ENCODE measurements around the gene UBE2L5. TPM values are rescaled to one million over a fixed set of nuclear protein-coding genes. Genes with fewer than 3 reads are reported as not detected.

Gene UBE2L5
- polyA plus RNA-seq, 1 donor from 2014 or later: not detected

GRCh38 chr13:30388406-30389283 lies 33.6 kb upstream of the UBE2L5 start:
- no peaks in the 10 kb centered on the region for H3K27me3 ChIP-seq (ENCODE audit: insufficient read depth, low read depth, low read length)
- H3K9me3 ChIP-seq (ENCODE audit: low read length): no peaks in the 10 kb centered on the region
- H3K79me2 ChIP-seq (replicated peaks; ENCODE audit: insufficient read depth, low read length): no peaks in the 10 kb centered on the region
- H2AFZ ChIP-seq (ENCODE audit: low read depth, low read length): no peak overlapping the region
- no peak overlapping the region for H3K27ac ChIP-seq (ENCODE audit: low read length)
- no peak overlapping the region for H3K4me3 ChIP-seq (ENCODE audit: low read length)
- no peak overlapping the region for H3K9ac ChIP-seq (ENCODE audit: low read length)
- H3K4me2 ChIP-seq (ENCODE audit: low read length): no peak overlapping the region
- no peaks in the 10 kb centered on the region for H3K36me3 ChIP-seq (ENCODE audit: insufficient read depth, low read length)
- TF ChIP-seq RAD21 (conservative IDR thresholded peaks at IDR 0.05) (no peak), CTCF (IDR thresholded peaks at IDR 0.05; ENCODE audit: poor library complexity, severe bottlenecking) (no peak), SMC3 (conservative IDR thresholded peaks at IDR 0.05; ENCODE audit: poor library complexity) (no peak), EP300 (conservative IDR thresholded peaks at IDR 0.05; ENCODE audit: poor library complexity, severe bottlenecking) (no peak)
- TF ChIP-seq, protein P1, sequence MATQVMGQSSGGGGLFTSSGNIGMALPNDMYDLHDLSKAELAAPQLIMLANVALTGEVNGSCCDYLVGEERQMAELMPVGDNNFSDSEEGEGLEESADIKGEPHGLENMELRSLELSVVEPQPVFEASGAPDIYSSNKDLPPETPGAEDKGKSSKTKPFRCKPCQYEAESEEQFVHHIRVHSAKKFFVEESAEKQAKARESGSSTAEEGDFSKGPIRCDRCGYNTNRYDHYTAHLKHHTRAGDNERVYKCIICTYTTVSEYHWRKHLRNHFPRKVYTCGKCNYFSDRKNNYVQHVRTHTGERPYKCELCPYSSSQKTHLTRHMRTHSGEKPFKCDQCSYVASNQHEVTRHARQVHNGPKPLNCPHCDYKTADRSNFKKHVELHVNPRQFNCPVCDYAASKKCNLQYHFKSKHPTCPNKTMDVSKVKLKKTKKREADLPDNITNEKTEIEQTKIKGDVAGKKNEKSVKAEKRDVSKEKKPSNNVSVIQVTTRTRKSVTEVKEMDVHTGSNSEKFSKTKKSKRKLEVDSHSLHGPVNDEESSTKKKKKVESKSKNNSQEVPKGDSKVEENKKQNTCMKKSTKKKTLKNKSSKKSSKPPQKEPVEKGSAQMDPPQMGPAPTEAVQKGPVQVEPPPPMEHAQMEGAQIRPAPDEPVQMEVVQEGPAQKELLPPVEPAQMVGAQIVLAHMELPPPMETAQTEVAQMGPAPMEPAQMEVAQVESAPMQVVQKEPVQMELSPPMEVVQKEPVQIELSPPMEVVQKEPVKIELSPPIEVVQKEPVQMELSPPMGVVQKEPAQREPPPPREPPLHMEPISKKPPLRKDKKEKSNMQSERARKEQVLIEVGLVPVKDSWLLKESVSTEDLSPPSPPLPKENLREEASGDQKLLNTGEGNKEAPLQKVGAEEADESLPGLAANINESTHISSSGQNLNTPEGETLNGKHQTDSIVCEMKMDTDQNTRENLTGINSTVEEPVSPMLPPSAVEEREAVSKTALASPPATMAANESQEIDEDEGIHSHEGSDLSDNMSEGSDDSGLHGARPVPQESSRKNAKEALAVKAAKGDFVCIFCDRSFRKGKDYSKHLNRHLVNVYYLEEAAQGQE (IDR thresholded peaks at IDR 0.05; ENCODE audit: borderline replicate concordance): no peak
- no peaks in the 10 kb centered on the region for H4K20me1 ChIP-seq (ENCODE audit: insufficient read depth)
- H3K9me2 ChIP-seq (ENCODE audit: insufficient read depth, low read length): no peaks in the 10 kb centered on the region
- H3F3A ChIP-seq (ENCODE audit: insufficient read depth, low read length, poor library complexity, severe bottlenecking): no peaks in the 10 kb centered on the region

DNA sequence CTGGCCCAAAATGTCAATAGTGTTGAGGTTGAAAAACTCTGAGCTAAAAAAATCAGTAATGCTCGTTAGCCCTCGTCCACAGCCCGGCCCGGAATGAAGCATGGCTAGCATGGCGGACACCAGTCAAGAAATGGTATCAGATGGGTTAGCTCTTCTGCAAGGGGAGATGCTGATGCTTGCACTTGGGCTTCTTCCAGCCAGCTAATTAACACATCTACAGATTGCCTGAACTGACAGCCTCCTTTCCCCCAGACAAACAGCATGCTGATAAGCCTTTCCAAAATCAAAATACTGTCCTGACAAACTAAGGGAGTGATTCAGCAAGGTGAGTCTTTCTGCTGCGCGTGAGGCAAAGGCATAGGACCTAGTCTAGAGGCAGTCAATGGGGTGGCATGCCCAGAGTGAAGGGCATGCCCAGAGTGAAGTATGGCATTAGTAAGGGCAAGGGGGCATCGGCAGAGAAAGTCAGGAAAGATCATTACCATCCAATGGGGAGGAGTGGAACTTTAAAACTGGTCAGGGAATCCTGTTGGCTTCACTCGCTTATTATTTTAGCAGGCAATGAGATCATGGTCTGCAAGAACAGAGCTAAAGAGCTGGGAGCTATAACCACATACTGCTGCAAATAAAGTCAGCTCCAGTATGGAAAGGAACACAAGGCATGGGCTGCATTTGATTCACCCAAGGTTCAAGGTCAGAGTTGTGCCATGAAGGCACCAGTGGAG lies 30.2 kb upstream of the UBE2L5 start:
- Histone ChIP-seq H3K9ac (ENCODE audit: low read length) (no peak overlapping the region), H3K4me2 (ENCODE audit: low read length) (no peak overlapping the region), H3K36me3 (ENCODE audit: insufficient read depth, low read length) (no peaks in the 10 kb centered on the region), H3K27me3 (ENCODE audit: insufficient read depth, low read depth, low read length) (no peaks in the 10 kb centered on the region), H4K20me1 (ENCODE audit: insufficient read depth) (no peaks in the 10 kb centered on the region), H3K4me3 (ENCODE audit: low read length) (no peak overlapping the region), H3K79me2 (replicated peaks; ENCODE audit: insufficient read depth, low read length) (no peaks in the 10 kb centered on the region), H3K9me3 (ENCODE audit: low read length) (no peaks in the 10 kb centered on the region), H3K9me2 (ENCODE audit: insufficient read depth, low read length) (no peaks in the 10 kb centered on the region), H3F3A (ENCODE audit: insufficient read depth, low read length, poor library complexity, severe bottlenecking) (no peaks in the 10 kb centered on the region), H2AFZ (ENCODE audit: low read depth, low read length) (no peak overlapping the region), H3K27ac (ENCODE audit: low read length) (no peak overlapping the region)
- TF ChIP-seq EP300 (conservative IDR thresholded peaks at IDR 0.05; ENCODE audit: poor library complexity, severe bottlenecking) (no peak), MXI1 (conservative IDR thresholded peaks at IDR 0.05; ENCODE audit: poor library complexity, severe bottlenecking) (no peak), CTCF (IDR thresholded peaks at IDR 0.05; ENCODE audit: poor library complexity, severe bottlenecking) (no peak), POLR2AphosphoS5 (IDR thresholded peaks at IDR 0.05) (no peak), SMC3 (conservative IDR thresholded peaks at IDR 0.05; ENCODE audit: poor library complexity) (no peak), TAF1 (IDR thresholded peaks at IDR 0.05; ENCODE audit: low read depth) (no peak)
- TF ChIP-seq, protein P1 (IDR thresholded peaks at IDR 0.05; ENCODE audit: borderline replicate concordance): no peak

All from neural cell (in vitro differentiated cells).